PC-3 (cell line): ENCODE results near the gene ANAPC10. TPM values are rescaled to one million over a fixed set of nuclear protein-coding genes. Genes with fewer than 3 reads are reported as not detected.

Source experiments
- ATAC-seq: fragments of 200-7000 bp; cut with Tn5 transposase; 2 replicates; pipeline ENCODE4 v1.9.1; 2020; ENCODE audit warnings: mild to moderate bottlenecking, moderate library complexity
- BruUV-seq: library from RNA; stranded (reverse); fragments of 400-500 nt; replicated peaks from 2 replicates; lab custom pipeline; 2021; lab: Mats Ljungman, UMichigan
- CTCF ChIA-PET: fragments of 300-600 bp; sonication (Branson Sonifier 250); formaldehyde crosslinking; loops from one replicate; lab custom pipeline; 2022; ENCODE audit warnings: antibody characterized with exemption; lab: Charles Lee
- POLR2A ChIA-PET: fragments of 300-600 bp; sonication (Branson Sonifier 250); formaldehyde crosslinking; loops from one replicate; lab custom pipeline; 2022; ENCODE audit warnings: antibody characterized with exemption; ENCODE audit not compliant: unreplicated experiment; lab: Charles Lee
- DNase-seq: peaks from one replicate; pipeline ENCODE4 v3.0.0-alpha.2; 2015
- H2AFZ ChIP-seq: fragments of 300-600 bp; sonication (generic); 2 replicates; pipeline ENCODE4 v1.6.0; 2016; ENCODE audit warnings: antibody characterized with exemption, low read length
- H3F3A ChIP-seq: fragments of 300-600 bp; sonication (generic); one replicate; pipeline ENCODE4 v1.6.0; 2017; ENCODE audit warnings: antibody characterized with exemption, low read length, control low read depth, mild to moderate bottlenecking; ENCODE audit not compliant: unreplicated experiment
- H3K27ac ChIP-seq: fragments of 300-600 bp; sonication (generic); 2 replicates; pipeline ENCODE4 v1.5.1; 2016; ENCODE audit warnings: mild to moderate bottlenecking, low read length
- H3K27me3 ChIP-seq: fragments of 300-600 bp; sonication (generic); 2 replicates; pipeline ENCODE4 v1.6.1; 2016; ENCODE audit warnings: low read length, mixed read lengths
- H3K36me3 ChIP-seq: fragments of 300-600 bp; sonication (generic); 2 replicates; pipeline ENCODE4 v1.6.1; 2016; ENCODE audit warnings: low read depth, mixed run types, low read length, mixed read lengths
- H3K4me1 ChIP-seq: fragments of 300-600 bp; sonication (generic); 2 replicates; pipeline ENCODE4 v1.5.1; 2016; ENCODE audit warnings: low read length; ENCODE audit not compliant: insufficient read depth
- H3K4me2 ChIP-seq: fragments of 300-600 bp; sonication (generic); 2 replicates; pipeline ENCODE4 v1.6.0; 2016; ENCODE audit warnings: low read length
- H3K4me3 ChIP-seq: fragments of 300-600 bp; sonication (generic); 2 replicates; pipeline ENCODE4 v1.5.1; 2016; ENCODE audit warnings: mild to moderate bottlenecking, low read length, mixed read lengths
- H3K79me2 ChIP-seq: fragments of 300-600 bp; sonication (generic); 2 replicates; pipeline ENCODE4 v1.6.1; 2017; ENCODE audit warnings: low read length, mixed read lengths
- H3K9ac ChIP-seq: fragments of 300-600 bp; sonication (generic); 2 replicates; pipeline ENCODE4 v1.6.0; 2016; ENCODE audit warnings: mild to moderate bottlenecking, low read length
- H3K9me2 ChIP-seq: fragments of 300-600 bp; sonication (generic); replicated peaks from 2 replicates; pipeline ENCODE4 v1.6.1; 2016; ENCODE audit warnings: mixed run types, low read length, mixed read lengths
- H3K9me3 ChIP-seq: fragments of 300-600 bp; sonication (generic); 2 replicates; pipeline ENCODE4 v1.6.1; 2016; ENCODE audit warnings: low read length, mixed read lengths
- H4K20me1 ChIP-seq: fragments of 300-600 bp; sonication (generic); 2 replicates; pipeline ENCODE4 v1.6.1; 2016; ENCODE audit warnings: low read length, mixed read lengths
- CTCF ChIP-seq: fragments of 300-600 bp; sonication (generic); conservative IDR thresholded peaks from 2 replicates; pipeline ENCODE4 v1.5.1; 2017; ENCODE audit warnings: antibody characterized with exemption, low read depth, mild to moderate bottlenecking, low read length
- EZH2 ChIP-seq: fragments of 300-600 bp; sonication (generic); IDR thresholded peaks from one replicate; pipeline ENCODE4 v1.6.1; 2017; ENCODE audit warnings: antibody characterized with exemption, mild to moderate bottlenecking, low read length; ENCODE audit not compliant: unreplicated experiment
- EZH2phosphoT487 ChIP-seq: fragments of 300-600 bp; sonication (generic); IDR thresholded peaks from 2 replicates; pipeline ENCODE4 v1.6.1; 2018; ENCODE audit warnings: mild to moderate bottlenecking, antibody characterized with exemption, low read length, borderline replicate concordance
- intact Hi-C: fragments of 100-400 bp; cut with micrococcal nuclease; formaldehyde crosslinking; loops from 2 replicates; pipeline ENCODE4 v1.9.0; 2023
- total RNA-seq: library from RNA; depleted of rRNA; stranded (reverse); fragments of >200 nt; gene quantifications from 2 replicates; pipeline ENCODE4 v1.2.3, GENCODE V29; 2014

The ANAPC10 gene
- total RNA-seq, 1 experiment from 2014 or later, result 33.1 TPM

DNA sequence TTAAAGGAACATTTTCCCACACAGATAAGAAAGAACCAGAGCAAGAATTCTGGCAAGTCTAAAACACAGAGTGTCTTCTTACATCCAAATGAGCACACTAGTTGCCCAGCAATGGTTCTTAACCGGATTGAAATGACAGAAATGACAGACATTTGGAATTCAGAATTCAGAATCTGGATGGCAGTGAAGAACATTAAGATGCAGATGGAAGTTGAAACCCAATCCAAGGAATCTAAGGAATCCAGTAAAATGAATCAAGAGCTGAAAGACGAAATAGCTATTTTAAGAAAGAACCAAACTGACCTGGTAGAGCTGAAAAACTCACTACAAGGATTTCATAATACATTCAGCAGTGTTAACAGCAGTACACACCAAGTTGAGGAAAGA is 21.5 kb downstream of the ANAPC10 start:
- Histone ChIP-seq H4K20me1 (no peaks in the 10 kb centered on the region), H3K27me3 (no peaks in the 10 kb centered on the region), H3K4me2 (no peak overlapping the region), H3K27ac (no peak overlapping the region), H3F3A (no peaks in the 10 kb centered on the region), H3K9ac (no peak overlapping the region), H3K9me3 (no peaks in the 10 kb centered on the region), H3K4me3 (no peak overlapping the region), H2AFZ (no peak overlapping the region), H3K36me3 (peaks cover 28% of the 10 kb centered on the region), H3K9me2 (no peaks in the 10 kb centered on the region), H3K4me1 (no peaks in the 10 kb centered on the region), H3K79me2 (peaks cover 37% of the 10 kb centered on the region)
- ChIA-PET POLR2A (no interaction called here), CTCF (no interaction called here)
- DNase-seq (no peak), ATAC-seq (no peak)
- TF ChIP-seq EZH2, result no peak
- no peak for TF ChIP-seq CTCF
- no peak for TF ChIP-seq EZH2phosphoT487
- BruUV-seq, result no TSS peak
- intact Hi-C loops, result no loop called here

GRCh38 chr4:145075742-145076468 is 22.1 kb downstream of the ANAPC10 start:
- no peak overlapping the region for H3K4me2 ChIP-seq
- no peak overlapping the region for H3K9ac ChIP-seq
- H3K4me1 ChIP-seq, result no peaks in the 10 kb centered on the region
- H3K9me3 ChIP-seq, result no peaks in the 10 kb centered on the region
- TF ChIP-seq EZH2 (no peak), CTCF (no peak), EZH2phosphoT487 (no peak)
- H3K36me3 ChIP-seq, result peaks cover 28% of the 10 kb centered on the region
- CTCF ChIA-PET, result no interaction called here
- no peak for DNase-seq
- H3K79me2 ChIP-seq, result peaks cover 37% of the 10 kb centered on the region
- BruUV-seq, result no TSS peak
- no peak for ATAC-seq
- H3K27ac ChIP-seq, result no peak overlapping the region
- no peaks in the 10 kb centered on the region for H4K20me1 ChIP-seq
- no peaks in the 10 kb centered on the region for H3K27me3 ChIP-seq
- no peaks in the 10 kb centered on the region for H3F3A ChIP-seq
- POLR2A ChIA-PET, result no interaction called here
- no peak overlapping the region for H2AFZ ChIP-seq
- intact Hi-C loops, result no loop called here
- H3K4me3 ChIP-seq, result no peak overlapping the region
- H3K9me2 ChIP-seq, result no peaks in the 10 kb centered on the region

DNA sequence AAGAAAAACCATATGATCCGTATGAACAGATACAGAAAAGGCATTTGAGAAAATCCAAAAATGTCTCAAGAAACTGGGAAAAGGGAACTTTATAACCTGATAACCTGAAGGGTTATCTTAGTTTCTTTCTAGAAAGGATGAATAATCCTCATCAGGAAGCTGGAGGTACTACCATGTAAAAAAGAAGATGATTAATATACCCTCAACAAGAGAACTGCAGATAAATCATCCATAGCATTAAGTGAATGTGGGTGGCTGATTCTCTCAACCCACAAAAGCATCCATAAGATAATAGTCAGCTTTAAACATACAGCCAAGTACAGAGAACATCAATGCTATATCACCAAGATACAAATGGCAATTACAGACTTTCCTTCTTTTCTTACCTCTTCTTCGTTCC is 26.4 kb downstream of the ANAPC10 start:
- ChIA-PET CTCF (no interaction called here), POLR2A (no interaction called here)
- Histone ChIP-seq H3K4me1 (peaks cover 6% of the 10 kb centered on the region), H3K79me2 (0 out of 2 replicates have a peak, but pooled peaks cover 11% of the 10 kb centered on the region), H3K9me2 (no peaks in the 10 kb centered on the region), H3K9ac (no peak overlapping the region), H2AFZ (no peak overlapping the region), H3K27ac (no peak overlapping the region), H3K36me3 (peaks cover 6% of the 10 kb centered on the region; the same call in 1 of the 2 replicates), H3K9me3 (no peaks in the 10 kb centered on the region), H3F3A (no peaks in the 10 kb centered on the region), H3K4me2 (no peak overlapping the region), H3K4me3 (no peak overlapping the region), H4K20me1 (no peaks in the 10 kb centered on the region), H3K27me3 (no peaks in the 10 kb centered on the region)
- no peak for ATAC-seq
- TF ChIP-seq CTCF, result no peak
- TF ChIP-seq EZH2phosphoT487, result no peak
- TF ChIP-seq EZH2, result no peak
- intact Hi-C loops, result no loop called here
- DNase-seq, result no peak
- BruUV-seq, result no TSS peak
